Effector CD8-positive, alpha-beta T cell (primary cell): ENCODE results near the gene AP2B1.
"Not testable (repeated sequence)": the region's sequence is repeated elsewhere in the genome, so short reads cannot be mapped to it uniquely, and the experiment has no call there.

Experiments
- DNase-seq: peaks from one replicate; lab custom pipeline; 2025; lab: John Stamatoyannopoulos, UW

The AP2B1 gene

DNA sequence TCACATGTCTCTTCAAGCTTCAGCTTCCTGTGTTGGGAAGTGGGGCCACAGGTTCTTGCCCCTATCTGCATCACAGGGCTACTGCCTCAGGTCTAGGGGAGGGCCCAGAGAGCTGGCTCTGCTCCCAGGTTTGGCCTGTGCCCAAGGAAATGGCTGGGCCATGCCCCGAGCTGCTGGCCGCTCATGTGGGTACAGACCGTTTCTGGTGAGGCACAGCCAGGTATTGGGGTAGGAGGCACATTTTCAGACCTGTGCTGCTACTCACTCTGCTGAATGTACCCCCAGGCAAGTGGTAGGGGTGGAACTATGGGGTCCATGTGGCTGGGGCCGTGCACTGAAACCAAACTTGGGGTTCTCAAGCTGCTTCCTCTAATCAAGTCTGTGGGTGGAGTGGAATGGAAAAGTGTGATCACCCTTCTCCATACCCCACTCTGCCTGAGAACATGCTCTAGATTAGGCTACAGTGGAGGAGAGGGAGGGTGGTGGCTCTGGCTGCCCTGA, 161.3 kb downstream of the AP2B1 start:
- no peak for DNase-seq

DNA sequence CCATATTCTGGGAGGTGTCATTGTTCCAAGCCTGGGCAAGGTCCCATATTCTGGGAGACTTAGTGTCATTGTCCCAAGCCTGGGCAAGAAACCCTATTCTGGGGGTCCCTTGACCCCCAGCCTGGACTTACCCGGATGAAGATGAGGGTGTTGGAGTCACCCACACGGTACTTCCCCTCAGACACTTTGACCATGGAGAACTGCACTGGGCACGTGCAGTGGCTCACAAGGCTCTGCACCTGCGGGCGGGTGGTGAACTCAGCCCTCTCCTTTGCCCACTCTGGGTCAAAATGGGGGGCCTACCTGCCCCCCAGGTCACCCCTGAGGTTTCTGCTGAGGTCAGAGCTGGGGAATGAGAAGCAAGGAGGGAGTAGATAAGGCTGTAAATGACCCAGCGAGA, 161.9 kb downstream of the AP2B1 start:
- no peak for DNase-seq

DNA sequence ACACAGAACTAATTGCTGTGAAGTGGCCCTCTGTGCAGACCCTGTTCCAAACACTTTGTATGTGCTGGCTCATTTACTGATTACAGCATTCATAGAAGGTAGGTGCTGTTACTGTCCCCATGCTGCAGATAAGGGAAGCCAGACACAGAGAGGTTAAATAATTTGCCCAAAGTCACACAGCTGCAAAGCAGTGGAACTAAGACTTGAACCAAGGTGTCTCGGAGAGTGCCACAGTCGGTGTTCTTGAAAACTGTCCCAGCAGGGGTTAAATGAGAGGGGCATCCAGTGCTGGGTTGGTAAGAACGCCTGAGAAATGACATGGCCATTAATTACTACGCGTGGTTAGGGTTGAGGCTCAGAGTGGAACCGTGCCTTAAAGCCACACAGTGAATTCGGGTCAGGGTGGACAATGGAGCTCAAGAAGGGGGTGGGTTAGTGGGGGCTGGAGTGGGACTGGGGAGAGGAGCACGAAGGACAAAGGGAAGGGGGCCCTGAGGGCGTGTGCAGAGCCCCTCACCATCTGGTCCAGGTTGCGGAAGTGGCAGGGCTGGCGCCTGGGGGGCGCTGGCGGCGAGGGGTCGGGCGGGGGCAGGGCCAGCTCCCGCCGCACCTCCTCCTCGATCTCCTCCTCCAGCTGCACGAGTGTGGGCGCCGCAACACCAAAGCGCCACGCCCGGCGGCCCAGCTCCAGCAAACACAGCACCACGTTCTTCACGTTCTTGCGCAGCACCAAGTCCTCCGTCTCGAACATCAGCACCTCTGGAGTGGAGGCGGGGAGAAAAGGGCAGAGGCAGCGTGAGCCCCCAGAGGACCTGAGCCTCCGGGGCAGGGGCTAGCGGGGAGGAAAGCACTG, 162.7 kb downstream of the AP2B1 start:
- no peak for DNase-seq

DNA sequence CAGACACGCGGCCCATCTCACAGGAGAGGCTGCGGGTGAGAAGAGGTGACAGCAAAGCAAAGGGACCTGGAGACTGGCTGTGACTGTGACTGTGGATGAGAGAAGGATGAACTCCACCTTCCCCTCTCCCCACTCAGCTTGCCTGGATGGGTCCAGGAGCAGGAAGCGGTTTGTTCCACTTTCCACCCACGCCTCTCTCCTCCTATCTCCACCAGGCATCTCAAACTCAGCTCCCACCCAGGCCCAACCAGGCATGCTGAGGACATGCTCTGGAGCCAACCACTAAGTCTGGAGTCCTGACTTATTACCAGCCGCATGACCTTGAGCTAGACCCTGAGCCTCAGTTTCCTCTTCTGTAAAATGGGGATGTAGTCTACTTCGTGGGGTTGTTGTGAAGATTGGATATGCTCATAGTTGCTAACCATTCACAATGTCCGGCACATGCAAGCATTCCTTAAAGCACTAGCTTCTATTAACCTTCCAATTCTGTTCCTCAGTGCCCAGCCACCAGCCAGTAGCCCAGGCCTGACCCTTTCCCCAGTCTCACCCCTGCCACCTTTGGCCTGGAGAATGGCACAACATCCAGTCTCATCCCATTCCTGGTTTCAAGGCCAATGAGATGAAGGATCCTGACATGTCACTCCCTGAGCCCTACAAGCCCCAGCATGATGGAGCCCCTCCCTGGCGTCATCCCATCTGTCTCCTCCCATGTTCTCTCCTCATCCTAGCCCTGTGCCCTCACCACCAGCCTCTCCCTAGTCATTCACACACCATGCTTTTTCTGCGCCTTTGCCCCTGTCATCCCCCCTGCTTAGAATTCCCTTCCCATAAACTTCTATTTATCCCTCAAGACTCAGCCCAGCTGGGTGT, 163.6 kb downstream of the AP2B1 start:
- DNase-seq, result no peak

DNA sequence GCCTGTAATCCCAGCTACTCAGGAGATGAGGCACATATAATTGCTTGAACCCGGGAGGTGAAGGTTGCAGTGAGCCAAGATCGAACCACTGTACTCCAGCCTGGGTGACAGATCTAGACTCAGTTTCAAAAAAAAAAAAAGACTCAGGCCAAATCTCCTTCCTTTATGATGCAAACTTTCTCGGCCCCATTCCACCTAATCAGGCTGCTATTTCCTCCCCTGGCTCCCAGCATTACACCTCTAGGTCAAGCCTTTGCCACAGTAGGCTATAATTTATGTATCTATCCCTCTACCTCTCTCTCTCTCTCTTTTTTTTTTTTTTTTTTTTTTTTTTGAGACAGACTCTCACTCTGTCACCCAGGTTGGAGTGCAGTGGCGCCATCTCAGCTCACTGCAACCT, 164.4 kb downstream of the AP2B1 start:
- not testable (repeated sequence) for DNase-seq

DNA sequence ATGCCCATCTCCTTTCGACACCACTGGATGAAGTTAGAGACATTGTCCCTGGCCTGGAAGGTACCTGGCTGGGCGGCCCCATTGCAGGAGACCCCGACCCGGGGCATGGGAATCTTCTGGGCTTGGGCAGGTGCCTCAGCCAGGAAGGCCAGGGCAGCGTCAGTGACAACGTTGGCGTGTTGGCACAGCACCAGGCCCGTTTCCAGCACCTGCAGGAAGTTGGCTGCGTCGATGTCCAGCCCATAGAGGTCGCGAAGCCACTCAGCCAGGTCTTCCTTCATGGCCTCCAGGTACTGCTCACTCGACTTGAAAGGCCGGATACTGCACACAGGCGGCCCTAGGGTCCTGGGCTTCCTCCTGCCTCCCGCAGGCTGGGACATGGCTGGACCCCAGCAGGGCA, 165.3 kb downstream of the AP2B1 start:
- DNase-seq, result no peak

DNA sequence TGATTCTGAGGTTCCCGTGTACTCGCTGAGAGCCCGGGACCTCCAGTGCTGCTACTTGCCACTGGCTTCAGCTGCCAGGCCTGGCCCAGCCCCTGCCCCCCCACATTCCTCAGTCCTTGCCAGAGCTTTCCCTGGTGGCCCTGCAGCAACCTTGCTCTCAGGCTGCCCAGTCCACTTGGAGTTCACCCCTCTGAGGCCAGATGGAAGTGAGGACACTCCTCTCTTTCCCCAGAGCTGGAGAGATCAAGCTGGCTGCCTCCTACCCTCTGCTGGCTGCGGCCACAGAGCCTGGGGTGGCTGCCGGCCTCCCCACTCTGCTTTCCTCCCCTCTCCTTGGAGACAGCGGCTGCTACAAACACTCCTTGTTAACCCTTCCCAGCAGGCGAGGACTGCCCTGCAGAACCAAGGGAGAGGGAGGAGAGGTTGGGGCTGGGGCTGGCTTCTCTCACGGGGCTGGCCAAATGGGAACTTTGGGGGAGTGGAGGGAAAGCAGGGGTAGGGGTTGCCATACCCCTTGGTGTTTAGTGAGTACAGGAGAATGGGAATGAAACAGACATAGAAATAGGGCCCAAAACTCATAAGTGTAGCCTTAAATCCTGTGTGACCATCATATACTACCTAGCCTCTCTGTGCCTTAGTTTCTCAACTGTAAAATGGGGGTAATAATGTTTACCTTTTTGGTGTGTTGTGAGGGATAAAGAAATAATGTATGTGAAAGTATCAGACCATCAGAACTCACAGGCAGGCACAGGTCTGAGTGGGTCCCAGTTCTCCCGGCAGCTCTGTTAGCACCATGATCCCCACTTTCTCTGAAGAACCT, 166.0 kb downstream of the AP2B1 start, which contains the start of gene GAS2L2:
TSS of gene GAS2L2 (minus strand) at position 295 of the 820 bp plus-strand sequence. CDS start 389 bp downstream, outside the sequence.
- DNase-seq, result no peak

DNA sequence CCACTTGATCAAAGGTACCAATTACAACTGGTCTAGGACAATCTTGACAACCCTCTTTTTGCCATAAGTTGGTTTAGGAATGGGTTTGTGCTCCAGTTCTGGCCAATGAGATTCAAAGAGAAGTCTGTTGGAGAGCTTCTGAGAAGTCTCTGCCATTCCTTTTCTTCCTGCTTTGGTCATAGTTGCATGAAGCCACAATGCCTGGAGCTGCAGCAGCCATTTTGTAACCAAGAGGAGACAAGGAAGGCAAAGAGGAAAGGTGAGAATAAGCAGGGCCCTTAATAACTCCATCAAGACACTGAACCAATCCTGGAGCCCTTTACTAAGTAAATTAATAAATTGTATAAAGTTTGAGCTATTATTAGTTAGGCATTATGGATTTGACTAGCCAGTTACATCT, 170.1 kb downstream of the AP2B1 start:
- no peak for DNase-seq

DNA sequence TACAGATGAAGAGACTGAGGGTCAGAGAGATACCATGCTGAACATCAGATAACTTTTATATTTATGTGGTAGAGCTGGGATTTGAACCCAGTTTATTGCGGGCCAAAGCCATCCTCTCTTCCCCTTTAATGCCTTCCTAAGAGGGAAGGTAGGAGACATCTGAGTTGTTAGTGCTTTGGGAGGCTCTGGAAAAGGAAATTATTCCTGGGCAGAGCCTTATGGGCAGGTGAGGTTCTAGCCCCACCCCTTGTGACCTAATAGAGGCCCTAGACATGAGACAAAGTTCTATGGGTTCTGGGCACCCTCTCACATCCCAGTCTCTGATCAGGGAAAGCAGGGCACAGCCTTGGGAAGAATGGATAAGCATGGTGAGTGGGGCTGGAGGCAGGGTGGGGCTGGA, 173.5 kb downstream of the AP2B1 start, which contains the start of gene C17orf50:
TSS of gene C17orf50 (plus strand) at position 301 of the 400 bp plus-strand sequence. CDS start at position 356, 55 bp downstream.
- DNase-seq, result no peak

DNA sequence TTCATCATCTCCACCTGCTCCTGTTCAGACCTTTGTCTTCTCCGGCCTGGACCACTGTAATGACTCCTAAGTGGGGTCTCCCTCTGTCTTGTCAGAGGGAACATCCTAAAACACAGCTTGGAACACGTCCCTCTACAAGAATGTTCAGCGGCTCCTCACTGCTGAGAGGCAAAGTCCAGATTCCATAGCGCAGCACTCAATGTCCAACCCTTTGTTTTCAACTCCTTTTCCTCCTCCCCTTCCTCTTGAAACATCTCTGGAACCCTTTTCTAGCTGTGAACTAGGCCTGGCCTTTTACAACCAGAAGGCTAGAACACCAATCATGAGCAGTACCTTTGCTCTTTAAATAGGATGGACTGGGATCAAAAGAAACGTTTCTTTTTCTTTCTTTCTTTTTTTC, 174.5 kb downstream of the AP2B1 start:
- DNase-seq, result no peak

DNA sequence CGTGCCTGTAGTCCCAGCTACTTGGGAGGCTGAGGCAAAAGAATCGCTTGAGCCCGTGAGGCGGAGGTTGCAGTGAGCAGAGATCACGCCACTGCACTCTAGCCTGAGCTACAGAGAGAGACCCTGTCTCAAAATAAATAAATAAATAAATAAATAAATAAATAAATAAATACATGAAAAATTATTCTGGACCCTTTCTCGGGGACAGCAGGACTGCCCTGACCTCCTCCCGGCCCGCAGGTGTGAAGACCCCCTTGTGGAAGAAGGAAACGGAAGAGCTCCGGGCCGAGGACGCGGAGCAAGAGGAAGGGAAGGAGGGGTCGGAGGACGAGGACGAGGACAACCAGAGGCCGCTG, 176.6 kb downstream of the AP2B1 start:
- no peak for DNase-seq

DNA sequence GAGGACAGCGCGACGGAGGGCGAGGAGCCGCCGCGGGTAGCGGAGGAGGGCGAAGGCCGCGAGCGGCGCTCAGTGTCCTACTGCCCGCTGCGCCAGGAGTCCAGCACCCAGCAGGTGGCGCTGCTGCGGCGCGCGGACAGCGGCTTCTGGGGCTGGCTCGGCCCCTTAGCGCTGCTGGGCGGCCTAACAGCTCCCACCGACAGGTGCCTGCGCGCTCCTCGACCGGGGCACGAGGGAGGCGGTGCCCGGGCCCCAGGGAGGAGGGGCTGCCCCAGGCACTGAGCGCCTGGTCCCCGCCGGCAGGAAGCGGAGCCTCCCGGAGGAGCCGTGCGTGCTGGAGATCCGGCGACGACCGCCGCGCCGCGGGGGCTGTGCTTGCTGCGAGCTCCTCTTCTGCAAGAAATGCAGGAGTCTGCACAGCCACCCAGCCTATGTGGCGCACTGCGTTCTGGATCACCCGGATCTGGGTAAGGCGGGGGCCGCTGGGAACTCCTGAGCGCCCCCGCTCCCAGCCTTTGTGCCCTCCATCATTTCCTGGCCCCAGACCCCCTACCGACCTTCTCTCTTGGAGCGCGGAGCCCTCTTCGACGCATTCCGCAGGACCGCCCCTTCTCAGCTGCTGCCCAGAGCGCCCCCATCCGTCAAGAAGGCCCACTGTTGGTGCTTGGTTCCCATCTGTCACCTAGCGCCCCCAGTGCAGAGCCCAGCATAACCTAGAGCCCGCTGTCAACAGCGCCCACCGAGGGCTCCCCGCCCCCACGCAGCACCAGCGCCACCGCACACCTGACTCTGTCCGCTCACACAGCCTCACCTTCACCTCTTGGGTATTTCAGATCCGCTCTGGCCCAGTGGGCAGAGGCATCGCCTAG, 177.2 kb downstream of the AP2B1 start:
- peak; percentile 75 for DNase-seq

DNA sequence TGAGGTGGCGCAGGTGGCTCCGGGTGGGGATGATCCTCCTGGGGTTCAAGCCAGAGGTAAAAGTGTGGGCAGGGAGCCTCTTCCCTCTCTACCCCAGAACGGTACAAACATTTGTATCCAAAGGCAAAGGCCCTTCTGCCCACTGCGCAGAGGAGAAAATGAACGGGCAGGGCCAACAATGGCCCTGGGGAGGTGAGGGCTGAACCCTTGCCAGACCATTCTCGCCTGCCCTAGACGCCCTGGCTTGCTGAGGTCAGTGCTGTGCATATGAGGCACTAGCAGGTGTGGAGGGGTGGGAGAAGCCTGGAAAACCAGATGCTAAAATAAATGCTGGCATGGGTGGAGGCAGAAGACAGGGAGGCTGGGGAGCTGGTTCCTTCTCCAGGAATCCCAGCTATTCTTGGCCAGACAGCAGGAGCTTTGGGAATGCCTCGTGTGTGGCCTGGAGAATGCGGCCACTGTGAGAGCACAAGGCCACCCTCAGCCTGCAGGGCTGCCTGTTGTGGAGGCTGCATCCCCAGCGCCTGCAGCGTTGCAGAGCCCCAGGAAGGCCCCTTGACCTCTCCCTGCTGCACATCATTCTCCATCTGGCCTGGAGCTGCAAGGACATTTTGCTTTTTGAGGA, 178.1 kb downstream of the AP2B1 start:
- DNase-seq, result no peak

DNA sequence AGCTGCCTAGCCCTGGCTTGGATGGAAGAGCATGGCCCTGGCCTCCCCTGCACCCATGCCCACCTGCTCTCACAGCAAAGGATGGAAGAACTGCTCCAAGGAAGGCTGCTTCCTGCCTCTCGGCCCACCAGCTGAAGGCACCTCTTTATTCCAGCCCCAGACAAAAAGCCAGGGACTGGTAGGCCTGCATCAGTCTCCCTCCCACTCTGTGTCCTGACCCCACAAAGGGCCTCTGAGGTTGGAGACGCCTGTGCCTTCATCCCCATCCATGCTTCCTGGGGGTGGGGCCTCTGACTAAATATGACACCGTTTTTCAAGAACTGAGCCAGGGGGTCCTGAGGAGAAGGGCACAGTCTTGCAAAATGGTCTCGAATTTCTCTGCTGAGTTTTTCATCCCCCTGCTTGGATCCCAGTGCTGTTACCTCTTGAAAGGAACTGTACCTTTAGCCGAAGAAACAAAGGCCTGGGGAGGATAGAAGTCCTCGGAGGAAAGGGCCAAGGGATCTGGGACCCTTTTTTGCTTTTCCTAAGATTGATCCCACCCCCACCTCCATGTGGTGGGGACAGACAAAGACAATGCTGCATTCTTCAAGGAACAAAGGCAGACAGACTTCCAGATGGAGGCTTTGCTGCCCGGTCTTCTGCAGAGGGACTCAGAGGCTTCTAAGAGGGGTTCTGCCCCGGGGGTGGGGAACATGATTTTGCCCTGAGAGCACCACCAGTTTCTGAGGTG, 178.8 kb downstream of the AP2B1 start:
- DNase-seq, result no peak

DNA sequence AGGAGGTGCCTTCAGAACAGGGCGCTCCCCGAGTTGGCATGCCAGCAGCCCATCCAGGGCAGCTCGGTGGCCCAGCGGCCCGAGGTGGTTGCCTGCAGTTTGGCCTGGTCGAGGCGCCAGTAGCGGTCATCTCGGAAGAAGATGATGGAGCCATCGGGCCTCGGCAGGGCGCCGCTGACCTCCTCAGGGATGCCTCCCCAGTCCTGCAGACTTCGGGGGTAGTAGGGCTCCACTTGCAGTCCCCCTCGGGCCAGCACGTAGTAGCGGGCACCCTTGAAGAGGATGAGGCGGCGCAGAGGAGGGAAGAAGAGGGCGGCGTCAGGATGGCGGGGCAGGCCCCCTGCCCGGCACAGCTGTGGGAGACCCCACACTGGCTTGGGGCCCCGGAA, 179.4 kb downstream of the AP2B1 start:
- DNase-seq, result no peak

DNA sequence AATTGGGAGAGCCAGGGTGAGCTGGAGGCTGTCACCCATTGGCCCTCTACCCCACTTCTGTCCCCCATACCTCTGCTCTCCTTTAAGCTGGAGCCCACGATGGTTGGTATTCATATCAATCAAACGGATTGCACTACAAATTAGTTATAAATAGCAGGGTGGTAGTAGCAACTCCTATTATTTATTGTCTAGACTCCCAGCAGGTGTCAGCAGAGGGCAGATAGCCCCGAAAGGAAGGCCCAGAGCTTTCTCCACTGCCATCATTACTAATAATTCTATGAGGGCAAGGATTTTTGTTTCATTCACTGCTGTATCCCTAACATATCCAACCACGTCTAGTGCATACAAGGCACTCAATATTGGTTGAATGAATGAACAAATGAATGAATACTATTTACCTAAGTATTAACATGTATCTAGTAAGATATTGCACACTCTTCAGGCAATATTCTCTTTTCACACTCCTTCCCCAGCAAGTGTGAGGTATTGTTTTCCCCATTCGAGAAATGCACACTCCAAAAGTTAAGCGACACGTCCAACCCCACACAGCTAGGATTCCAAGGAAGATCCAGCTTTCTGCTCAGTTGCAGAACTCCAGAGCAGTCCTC, 179.9 kb downstream of the AP2B1 start:
- no peak for DNase-seq

DNA sequence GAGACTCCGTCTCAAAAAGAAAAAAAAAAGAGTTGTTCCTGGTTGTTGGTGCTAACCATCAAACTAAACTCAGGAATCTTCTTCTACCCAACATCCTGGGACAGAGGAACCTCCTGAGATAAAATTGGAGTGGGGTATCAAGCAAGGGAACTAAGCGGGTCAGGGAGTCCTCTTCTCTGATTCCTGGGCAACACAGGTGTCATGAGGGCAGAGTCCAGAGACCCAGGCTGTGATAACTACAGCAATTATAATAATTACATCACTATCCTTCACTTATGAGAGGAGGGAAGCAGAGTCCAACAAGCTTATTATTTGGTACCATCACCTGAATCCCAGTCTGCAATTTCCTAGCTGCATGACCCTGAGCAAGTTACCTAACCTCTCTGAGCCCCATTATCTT, 181.7 kb downstream of the AP2B1 start:
- DNase-seq, result no peak

DNA sequence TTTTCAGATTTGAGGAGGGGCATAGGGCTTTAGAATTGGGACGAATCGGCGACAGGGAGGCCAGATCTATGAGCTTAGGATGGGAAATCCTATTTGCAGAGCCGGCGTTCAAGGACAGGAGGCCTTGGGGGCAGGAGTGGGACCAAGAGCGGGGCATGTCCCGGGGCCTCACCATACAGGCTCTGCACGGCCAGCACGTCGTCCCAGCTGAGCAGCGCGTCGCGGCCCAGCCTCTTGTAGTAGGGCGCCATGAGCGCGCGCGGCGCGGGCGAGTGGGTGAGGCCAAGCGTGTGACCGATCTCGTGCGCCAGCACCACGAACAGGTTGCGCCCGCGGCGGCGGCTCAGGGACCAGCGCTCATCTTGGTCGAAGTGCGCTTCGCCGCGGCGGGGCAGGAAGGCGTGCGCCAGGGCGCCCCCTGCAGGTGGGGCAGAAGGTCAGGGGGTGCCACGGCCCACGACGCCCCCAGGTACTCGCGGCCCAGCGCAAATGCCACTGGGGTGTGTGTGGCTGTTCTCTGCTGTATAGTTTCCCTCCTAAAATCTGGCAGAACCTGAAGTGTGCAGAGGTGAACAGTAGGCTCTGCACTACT, 182.9 kb downstream of the AP2B1 start:
- no peak for DNase-seq

DNA sequence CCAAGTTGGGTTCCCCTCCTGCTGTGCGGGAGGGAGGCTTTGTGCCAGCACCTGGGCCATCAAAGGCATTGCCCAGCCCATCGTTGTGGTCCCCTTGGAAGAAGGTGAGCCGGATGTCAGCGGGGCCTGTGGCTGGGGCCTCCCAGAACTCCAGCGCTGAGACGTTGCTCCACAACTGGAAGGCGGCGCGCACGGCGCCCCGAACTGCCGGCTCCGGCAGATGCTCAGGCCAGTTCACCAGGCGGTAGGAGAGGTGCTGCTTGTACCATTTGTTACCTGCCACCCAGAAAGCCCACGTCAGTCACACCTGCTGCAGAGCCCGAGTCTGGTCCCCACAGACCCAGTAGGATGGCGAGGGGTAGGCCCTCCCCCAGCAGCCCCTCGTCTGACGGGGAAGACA, 186.0 kb downstream of the AP2B1 start:
- no peak for DNase-seq
